ENCODE data around the gene DNPH1. TPM values are rescaled to one million over a fixed set of nuclear protein-coding genes. Genes with fewer than 3 reads are reported as not detected.

DNPH1 gene
- total and polyA plus RNA-seq, 9 of the 15 experiments (the other 6 are each of a cell fraction or from before 2014, with no cell fraction given): 7.3 to 300 (median 68.7) TPM

DNA sequence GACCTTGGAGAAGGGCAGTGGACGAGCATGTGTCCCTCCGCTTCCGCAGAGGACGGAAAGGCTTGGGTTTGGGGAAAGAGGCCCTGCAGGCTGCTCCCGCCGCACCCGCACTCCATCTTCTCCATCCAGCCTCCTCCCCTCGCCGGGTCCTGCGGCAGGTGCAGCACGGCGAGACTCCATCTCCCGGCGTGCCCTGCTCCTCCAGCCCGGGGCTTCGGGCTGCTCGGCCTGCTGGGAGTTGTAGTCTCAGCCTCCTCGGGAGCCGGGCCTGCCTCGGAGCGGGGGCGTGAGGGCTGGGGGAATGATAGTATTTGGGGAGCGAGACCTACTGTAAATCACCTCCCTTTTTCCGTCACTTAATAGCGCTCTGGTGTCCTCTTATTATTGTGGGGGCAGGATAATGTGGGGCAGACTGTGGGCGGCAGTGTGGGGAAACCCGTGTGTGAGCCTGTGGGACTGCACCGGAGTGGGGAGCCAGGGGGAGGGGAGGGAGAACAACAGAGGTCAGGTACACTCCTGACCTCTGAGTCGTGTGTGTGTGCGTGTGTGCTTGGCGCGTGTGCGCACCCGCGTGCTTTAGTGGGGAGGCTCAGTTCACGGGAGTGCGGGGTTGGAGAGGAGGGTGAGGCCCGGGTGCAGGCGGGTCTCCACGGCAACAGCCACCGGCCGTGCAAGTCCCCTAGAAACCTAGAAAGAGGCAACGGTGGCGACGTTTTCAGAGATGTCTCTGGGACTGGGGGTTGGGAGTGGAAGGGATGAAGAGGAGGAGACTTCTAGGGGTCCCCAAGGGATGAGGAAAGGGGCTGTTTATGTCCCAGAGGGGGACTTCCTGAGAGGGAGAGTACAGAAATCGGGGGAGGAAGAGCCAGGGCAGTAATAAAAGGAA lies 18.1 kb upstream of the DNPH1 start (continued):
- TF ChIP-seq FOXP1 (CRISPR knock-in tag; IDR thresholded peaks at IDR 0.05) (peak; percentile 62; the same call in 1 of the 2 replicates), NONO (IDR thresholded peaks at IDR 0.05; ENCODE audit: low read depth in 2 of 2, low read length in 1 of 2) (no peak), PHTF2 (CRISPR knock-in tag; IDR thresholded peaks at IDR 0.05) (no peak), SMC3 (conservative IDR thresholded peaks at IDR 0.05; ENCODE audit: insufficient read depth, low read depth, low read length) (0 out of 2 replicates have a peak, but pooled peaks have one; percentile 10), JUN (IDR thresholded peaks at IDR 0.05; ENCODE audit: borderline replicate concordance, low read depth, low read length) (0 out of 2 replicates have a peak, but pooled peaks have one; percentile 21), JUN (CRISPR knock-in tag; IDR thresholded peaks at IDR 0.05; ENCODE audit: borderline replicate concordance) (no peak), THRAP3 (IDR thresholded peaks at IDR 0.05; ENCODE audit: borderline replicate concordance) (no peak), ZNF551 (CRISPR knock-in tag; IDR thresholded peaks at IDR 0.05) (no peak), XRCC3 (IDR thresholded peaks at IDR 0.05) (no peak), PTTG1 (tag; IDR thresholded peaks at IDR 0.05; ENCODE audit: low read depth) (no peak), HNRNPLL (IDR thresholded peaks at IDR 0.05; ENCODE audit: low read depth, low read length, poor library complexity, severe bottlenecking) (no peak)
- TF ChIP-seq, protein P1, sequence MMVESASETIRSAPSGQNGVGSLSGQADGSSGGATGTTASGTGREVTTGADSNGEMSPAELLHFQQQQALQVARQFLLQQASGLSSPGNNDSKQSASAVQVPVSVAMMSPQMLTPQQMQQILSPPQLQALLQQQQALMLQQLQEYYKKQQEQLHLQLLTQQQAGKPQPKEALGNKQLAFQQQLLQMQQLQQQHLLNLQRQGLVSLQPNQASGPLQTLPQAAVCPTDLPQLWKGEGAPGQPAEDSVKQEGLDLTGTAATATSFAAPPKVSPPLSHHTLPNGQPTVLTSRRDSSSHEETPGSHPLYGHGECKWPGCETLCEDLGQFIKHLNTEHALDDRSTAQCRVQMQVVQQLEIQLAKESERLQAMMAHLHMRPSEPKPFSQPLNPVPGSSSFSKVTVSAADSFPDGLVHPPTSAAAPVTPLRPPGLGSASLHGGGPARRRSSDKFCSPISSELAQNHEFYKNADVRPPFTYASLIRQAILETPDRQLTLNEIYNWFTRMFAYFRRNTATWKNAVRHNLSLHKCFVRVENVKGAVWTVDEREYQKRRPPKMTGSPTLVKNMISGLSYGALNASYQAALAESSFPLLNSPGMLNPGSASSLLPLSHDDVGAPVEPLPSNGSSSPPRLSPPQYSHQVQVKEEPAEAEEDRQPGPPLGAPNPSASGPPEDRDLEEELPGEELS (CRISPR knock-in tag; IDR thresholded peaks at IDR 0.05; ENCODE audit: borderline replicate concordance): no peak
- TF ChIP-seq, protein P2, sequence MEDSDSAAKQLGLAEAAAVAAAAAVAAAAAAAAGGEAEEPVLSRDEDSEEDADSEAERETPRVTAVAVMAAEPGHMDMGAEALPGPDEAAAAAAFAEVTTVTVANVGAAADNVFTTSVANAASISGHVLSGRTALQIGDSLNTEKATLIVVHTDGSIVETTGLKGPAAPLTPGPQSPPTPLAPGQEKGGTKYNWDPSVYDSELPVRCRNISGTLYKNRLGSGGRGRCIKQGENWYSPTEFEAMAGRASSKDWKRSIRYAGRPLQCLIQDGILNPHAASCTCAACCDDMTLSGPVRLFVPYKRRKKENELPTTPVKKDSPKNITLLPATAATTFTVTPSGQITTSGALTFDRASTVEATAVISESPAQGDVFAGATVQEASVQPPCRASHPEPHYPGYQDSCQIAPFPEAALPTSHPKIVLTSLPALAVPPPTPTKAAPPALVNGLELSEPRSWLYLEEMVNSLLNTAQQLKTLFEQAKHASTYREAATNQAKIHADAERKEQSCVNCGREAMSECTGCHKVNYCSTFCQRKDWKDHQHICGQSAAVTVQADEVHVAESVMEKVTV (CRISPR knock-in tag; IDR thresholded peaks at IDR 0.05): no peak
- TF ChIP-seq, protein P3, sequence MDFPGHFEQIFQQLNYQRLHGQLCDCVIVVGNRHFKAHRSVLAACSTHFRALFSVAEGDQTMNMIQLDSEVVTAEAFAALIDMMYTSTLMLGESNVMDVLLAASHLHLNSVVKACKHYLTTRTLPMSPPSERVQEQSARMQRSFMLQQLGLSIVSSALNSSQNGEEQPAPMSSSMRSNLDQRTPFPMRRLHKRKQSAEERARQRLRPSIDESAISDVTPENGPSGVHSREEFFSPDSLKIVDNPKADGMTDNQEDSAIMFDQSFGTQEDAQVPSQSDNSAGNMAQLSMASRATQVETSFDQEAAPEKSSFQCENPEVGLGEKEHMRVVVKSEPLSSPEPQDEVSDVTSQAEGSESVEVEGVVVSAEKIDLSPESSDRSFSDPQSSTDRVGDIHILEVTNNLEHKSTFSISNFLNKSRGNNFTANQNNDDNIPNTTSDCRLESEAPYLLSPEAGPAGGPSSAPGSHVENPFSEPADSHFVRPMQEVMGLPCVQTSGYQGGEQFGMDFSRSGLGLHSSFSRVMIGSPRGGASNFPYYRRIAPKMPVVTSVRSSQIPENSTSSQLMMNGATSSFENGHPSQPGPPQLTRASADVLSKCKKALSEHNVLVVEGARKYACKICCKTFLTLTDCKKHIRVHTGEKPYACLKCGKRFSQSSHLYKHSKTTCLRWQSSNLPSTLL (IDR thresholded peaks at IDR 0.05): no peak
- TF ChIP-seq, protein P4, sequence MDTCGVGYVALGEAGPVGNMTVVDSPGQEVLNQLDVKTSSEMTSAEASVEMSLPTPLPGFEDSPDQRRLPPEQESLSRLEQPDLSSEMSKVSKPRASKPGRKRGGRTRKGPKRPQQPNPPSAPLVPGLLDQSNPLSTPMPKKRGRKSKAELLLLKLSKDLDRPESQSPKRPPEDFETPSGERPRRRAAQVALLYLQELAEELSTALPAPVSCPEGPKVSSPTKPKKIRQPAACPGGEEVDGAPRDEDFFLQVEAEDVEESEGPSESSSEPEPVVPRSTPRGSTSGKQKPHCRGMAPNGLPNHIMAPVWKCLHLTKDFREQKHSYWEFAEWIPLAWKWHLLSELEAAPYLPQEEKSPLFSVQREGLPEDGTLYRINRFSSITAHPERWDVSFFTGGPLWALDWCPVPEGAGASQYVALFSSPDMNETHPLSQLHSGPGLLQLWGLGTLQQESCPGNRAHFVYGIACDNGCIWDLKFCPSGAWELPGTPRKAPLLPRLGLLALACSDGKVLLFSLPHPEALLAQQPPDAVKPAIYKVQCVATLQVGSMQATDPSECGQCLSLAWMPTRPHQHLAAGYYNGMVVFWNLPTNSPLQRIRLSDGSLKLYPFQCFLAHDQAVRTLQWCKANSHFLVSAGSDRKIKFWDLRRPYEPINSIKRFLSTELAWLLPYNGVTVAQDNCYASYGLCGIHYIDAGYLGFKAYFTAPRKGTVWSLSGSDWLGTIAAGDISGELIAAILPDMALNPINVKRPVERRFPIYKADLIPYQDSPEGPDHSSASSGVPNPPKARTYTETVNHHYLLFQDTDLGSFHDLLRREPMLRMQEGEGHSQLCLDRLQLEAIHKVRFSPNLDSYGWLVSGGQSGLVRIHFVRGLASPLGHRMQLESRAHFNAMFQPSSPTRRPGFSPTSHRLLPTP (IDR thresholded peaks at IDR 0.05; ENCODE audit: borderline replicate concordance, extremely low read depth, insufficient read length): no peak
- TF ChIP-seq, protein P5, sequence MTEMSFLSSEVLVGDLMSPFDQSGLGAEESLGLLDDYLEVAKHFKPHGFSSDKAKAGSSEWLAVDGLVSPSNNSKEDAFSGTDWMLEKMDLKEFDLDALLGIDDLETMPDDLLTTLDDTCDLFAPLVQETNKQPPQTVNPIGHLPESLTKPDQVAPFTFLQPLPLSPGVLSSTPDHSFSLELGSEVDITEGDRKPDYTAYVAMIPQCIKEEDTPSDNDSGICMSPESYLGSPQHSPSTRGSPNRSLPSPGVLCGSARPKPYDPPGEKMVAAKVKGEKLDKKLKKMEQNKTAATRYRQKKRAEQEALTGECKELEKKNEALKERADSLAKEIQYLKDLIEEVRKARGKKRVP (CRISPR knock-in tag; IDR thresholded peaks at IDR 0.05): no peak; the same call in 1 of the 2 replicates
